SU-DHL-6 (cell line): ENCODE data around the gene ITGA1.

Experiments
- EZH2phosphoT487 ChIP-seq: fragments of 200-600 bp; sonication (generic), shearing (Covaris generic); conservative IDR thresholded peaks from 2 replicates; pipeline ENCODE4 v1.6.1; 2018; ENCODE audit warnings: mild to moderate bottlenecking, antibody characterized with exemption, low read length, moderate library complexity, mixed read lengths
- TF ChIP-seq, protein P1 (sequence below): fragments of 200-600 bp; sonication (generic); IDR thresholded peaks from one replicate; pipeline ENCODE4 v1.5.1; 2017; ENCODE audit warnings: antibody characterized with exemption, mild to moderate bottlenecking, low read length, moderate library complexity; ENCODE audit not compliant: insufficient read depth, poor library complexity, severe bottlenecking

DNA sequence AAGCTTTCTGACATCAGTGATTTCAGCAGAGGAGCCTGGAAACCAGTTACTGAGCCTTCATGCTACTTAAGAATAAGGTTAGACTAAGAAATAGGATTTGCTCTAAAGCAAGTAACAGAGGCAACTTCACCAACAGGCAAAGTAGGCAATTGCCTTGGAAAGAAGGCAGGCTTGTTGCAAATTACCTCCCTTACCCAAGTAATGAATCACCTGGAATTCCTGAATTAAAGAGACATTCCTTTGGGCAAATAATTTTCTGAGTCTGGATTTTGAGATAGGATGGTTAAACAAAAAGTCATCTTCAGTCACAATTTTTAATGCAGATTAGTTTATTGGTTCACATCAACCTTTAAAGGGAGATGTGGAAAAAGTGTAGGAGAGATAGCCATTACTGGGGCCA is 92.8 kb downstream of the ITGA1 start:
- TF ChIP-seq, protein P1, sequence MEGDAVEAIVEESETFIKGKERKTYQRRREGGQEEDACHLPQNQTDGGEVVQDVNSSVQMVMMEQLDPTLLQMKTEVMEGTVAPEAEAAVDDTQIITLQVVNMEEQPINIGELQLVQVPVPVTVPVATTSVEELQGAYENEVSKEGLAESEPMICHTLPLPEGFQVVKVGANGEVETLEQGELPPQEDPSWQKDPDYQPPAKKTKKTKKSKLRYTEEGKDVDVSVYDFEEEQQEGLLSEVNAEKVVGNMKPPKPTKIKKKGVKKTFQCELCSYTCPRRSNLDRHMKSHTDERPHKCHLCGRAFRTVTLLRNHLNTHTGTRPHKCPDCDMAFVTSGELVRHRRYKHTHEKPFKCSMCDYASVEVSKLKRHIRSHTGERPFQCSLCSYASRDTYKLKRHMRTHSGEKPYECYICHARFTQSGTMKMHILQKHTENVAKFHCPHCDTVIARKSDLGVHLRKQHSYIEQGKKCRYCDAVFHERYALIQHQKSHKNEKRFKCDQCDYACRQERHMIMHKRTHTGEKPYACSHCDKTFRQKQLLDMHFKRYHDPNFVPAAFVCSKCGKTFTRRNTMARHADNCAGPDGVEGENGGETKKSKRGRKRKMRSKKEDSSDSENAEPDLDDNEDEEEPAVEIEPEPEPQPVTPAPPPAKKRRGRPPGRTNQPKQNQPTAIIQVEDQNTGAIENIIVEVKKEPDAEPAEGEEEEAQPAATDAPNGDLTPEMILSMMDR: no peak
- TF ChIP-seq EZH2phosphoT487: no peak
